ENCODE measurements around the gene ATXN7. TPM values are rescaled to one million over a fixed set of nuclear protein-coding genes. Genes with fewer than 3 reads are reported as not detected.

Gene ATXN7
- total RNA-seq, 1 donor from 2014 or later = 13.2 TPM

GRCh38 chr3:64028754-64029153, 165.1 kb downstream of the ATXN7 start:
- DNase-seq (ENCODE audit: low spot score in 2 of 2) = no peak
- intact Hi-C loops (cut with DNase I) = loop anchor here (5.0 to 10.0 kb wide), 2 partner anchors 194 to 236 kb away; no protein-coding TSS in a partner anchor
- H3K27ac ChIP-seq = no peak overlapping the region
- no peak for TF ChIP-seq CTCF (IDR thresholded peaks at IDR 0.05)
- no peaks in the 10 kb centered on the region for H3K36me3 ChIP-seq
- no peak overlapping the region for H3K4me3 ChIP-seq
- H3K9me3 ChIP-seq = no peaks in the 10 kb centered on the region
- no peaks in the 10 kb centered on the region for H3K4me1 ChIP-seq
- H3K27me3 ChIP-seq = no peaks in the 10 kb centered on the region

GRCh38 chr3:64029287-64029686, 165.6 kb downstream of the ATXN7 start:
- Histone ChIP-seq H3K36me3 (no peaks in the 10 kb centered on the region), H3K27ac (no peak overlapping the region), H3K4me1 (no peaks in the 10 kb centered on the region), H3K9me3 (no peaks in the 10 kb centered on the region), H3K27me3 (no peaks in the 10 kb centered on the region), H3K4me3 (no peak overlapping the region)
- no peak for DNase-seq (ENCODE audit: low spot score in 2 of 2)
- intact Hi-C loops (cut with DNase I) = loop anchor here (5.0 to 10.0 kb wide), 2 partner anchors 193 to 236 kb away; no protein-coding TSS in a partner anchor
- no peak for TF ChIP-seq CTCF (IDR thresholded peaks at IDR 0.05)

- no peaks in the 10 kb centered on the region for H3K9me3 ChIP-seq
- no peaks in the 10 kb centered on the region for H3K36me3 ChIP-seq
- intact Hi-C loops (cut with DNase I) = loop anchor here (1.0 to 2.0 kb wide), 3 partner anchors 136 to 454 kb away; no protein-coding TSS in a partner anchor
- peak in 1 of 2 donors; percentile 76 for DNase-seq (ENCODE audit: low spot score in 2 of 2)
- peak overlapping the region; percentile 41 to 53 for H3K4me3 ChIP-seq
- H3K4me1 ChIP-seq = no peaks in the 10 kb centered on the region
- H3K27ac ChIP-seq = no peak overlapping the region
- TF ChIP-seq CTCF (IDR thresholded peaks at IDR 0.05) = peak; percentile 86 to 91 (median 87)
- no peaks in the 10 kb centered on the region for H3K27me3 ChIP-seq
Observed at GRCh38 chr3:64030741-64031140, 167.1 kb downstream of the ATXN7 start.

GRCh38 chr3:64031540-64032508, 168.2 kb downstream of the ATXN7 start:
- Histone ChIP-seq H3K27me3 (no peaks in the 10 kb centered on the region), H3K36me3 (no peaks in the 10 kb centered on the region), H3K4me3 (no peak overlapping the region), H3K9me3 (no peaks in the 10 kb centered on the region), H3K27ac (no peak overlapping the region), H3K4me1 (no peaks in the 10 kb centered on the region)
- no peak for DNase-seq (ENCODE audit: low spot score in 2 of 2)
- intact Hi-C loops (cut with DNase I) = loop anchor here (1.0 to 2.0 kb wide), 2 partner anchors 135 to 452 kb away; no protein-coding TSS in a partner anchor
- TF ChIP-seq CTCF (IDR thresholded peaks at IDR 0.05) = no peak

GRCh38 chr3:64033069-64033468, 169.4 kb downstream of the ATXN7 start:
- TF ChIP-seq CTCF (IDR thresholded peaks at IDR 0.05) = no peak
- intact Hi-C loops (cut with DNase I) = no loop called here
- no peak overlapping the region for H3K27ac ChIP-seq

More at GRCh38 chr3:64033069-64033468, 169.4 kb downstream of the ATXN7 start:
- Histone ChIP-seq H3K36me3 (no peaks in the 10 kb centered on the region), H3K4me3 (no peak overlapping the region), H3K9me3 (no peaks in the 10 kb centered on the region), H3K27me3 (no peaks in the 10 kb centered on the region), H3K4me1 (no peaks in the 10 kb centered on the region)
- no peak for DNase-seq (ENCODE audit: low spot score in 2 of 2)

All from ascending aorta (tissue), 2 donors.